ENCODE data around the gene SPEF1. TPM values are rescaled to one million over a fixed set of nuclear protein-coding genes. Genes with fewer than 3 reads are reported as not detected.
"Not testable (repeated sequence)": the region's sequence is repeated elsewhere in the genome, so short reads cannot be mapped to it uniquely, and the experiment has no call there.

SPEF1 gene
- total RNA-seq, 4 donors from 2014 or later: not detected

GRCh38 chr20:3797226-3797545 is 15.9 kb upstream of the SPEF1 start:
- peaks cover 0 to 68% (median 30%) of the 10 kb centered on the region in 3 donors for H3K4me1 ChIP-seq
- no peak for ATAC-seq

DNA sequence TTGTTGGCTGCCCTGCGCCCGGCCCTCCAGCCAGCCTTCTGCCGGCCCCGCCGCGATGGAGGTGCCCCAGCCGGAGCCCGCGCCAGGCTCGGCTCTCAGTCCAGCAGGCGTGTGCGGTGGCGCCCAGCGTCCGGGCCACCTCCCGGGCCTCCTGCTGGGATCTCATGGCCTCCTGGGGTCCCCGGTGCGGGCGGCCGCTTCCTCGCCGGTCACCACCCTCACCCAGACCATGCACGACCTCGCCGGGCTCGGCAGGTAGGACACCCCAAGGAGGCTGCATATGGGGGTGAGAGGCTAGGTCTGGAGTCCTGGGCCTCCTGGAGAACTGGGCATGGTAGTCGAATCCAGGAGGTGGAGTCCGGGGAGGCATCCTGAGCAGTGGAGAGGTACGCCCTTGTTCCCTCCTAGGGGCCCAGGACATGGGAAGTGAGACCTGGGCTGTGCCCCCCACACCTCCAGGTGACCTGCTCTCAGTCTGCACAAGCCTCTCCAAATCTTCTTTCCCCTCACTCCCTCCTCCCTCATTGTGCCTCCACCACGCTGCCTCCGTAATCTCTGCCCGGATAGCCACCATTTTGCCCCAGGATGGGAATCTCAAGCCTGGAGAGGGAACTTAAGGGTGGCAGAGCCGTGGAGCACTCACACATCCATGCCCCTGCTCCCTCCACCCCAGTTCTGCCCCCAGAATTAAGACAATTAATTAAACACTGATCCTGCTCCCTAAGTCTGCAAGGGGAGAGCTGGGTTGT is 15.4 kb upstream of the SPEF1 start:
- Histone ChIP-seq H3K27ac (peak overlapping the region; percentile 92 to 99 (median 96)), H3K9me3 (no peaks in the 10 kb centered on the region), H3K36me3 (peaks cover 0 to 40% of the 10 kb centered on the region in 2 donors), H3K4me1 (peaks cover 0 to 63% (median 30%) of the 10 kb centered on the region in 3 donors), H3K4me3 (peak overlapping the region; percentile 80 to 93), H3K27me3 (no peaks in the 10 kb centered on the region)
- ATAC-seq: no peak
- 19% methylated on average over 4 of the region's 33 CpGs; no CpG with 5 or more reads in 1 of the 2 donors for WGBS, 2 donors (ENCODE audit: low coverage in 1 of 2)
- TF ChIP-seq EP300 (IDR thresholded peaks at IDR 0.05): no peak
- no peak for TF ChIP-seq POLR2A (IDR thresholded peaks at IDR 0.05)
- no peak for TF ChIP-seq POLR2AphosphoS5 (IDR thresholded peaks at IDR 0.05)
- TF ChIP-seq CTCF (IDR thresholded peaks at IDR 0.05): no peak

More at GRCh38 chr20:3797226-3797545, 15.9 kb upstream of the SPEF1 start:
- H3K9me3 ChIP-seq: no peaks in the 10 kb centered on the region
- H3K36me3 ChIP-seq: peaks cover 0 to 45% of the 10 kb centered on the region in 2 donors
- TF ChIP-seq POLR2AphosphoS5 (IDR thresholded peaks at IDR 0.05) (no peak), POLR2A (IDR thresholded peaks at IDR 0.05) (no peak), CTCF (IDR thresholded peaks at IDR 0.05) (no peak)
- H3K27me3 ChIP-seq: no peaks in the 10 kb centered on the region
- 59% methylated on average over 2 of the region's 5 CpGs; no CpG with 5 or more reads in 1 of the 2 donors for WGBS, 2 donors (ENCODE audit: low coverage in 1 of 2)
- peak overlapping the region in 3 of 4 donors; percentile 96 to 99 (median 97) for H3K27ac ChIP-seq
- peak overlapping the region; percentile 80 to 93 for H3K4me3 ChIP-seq

- no peaks in the 10 kb centered on the region for H3K9me3 ChIP-seq
- TF ChIP-seq CTCF (IDR thresholded peaks at IDR 0.05): peak in 3 of 4 experiments; percentile 48 to 79 (median 75)
- TF ChIP-seq EP300 (IDR thresholded peaks at IDR 0.05): no peak
- TF ChIP-seq POLR2A (IDR thresholded peaks at IDR 0.05): peak; percentile 54 to 55
- peak; percentile 72 for TF ChIP-seq POLR2AphosphoS5 (IDR thresholded peaks at IDR 0.05)
- ATAC-seq: peak; percentile 96
- no peaks in the 10 kb centered on the region for H3K27me3 ChIP-seq
- peak within 1 kb of the TSS; percentile 92 to 99 (median 96) for H3K27ac ChIP-seq
- peaks cover 0 to 61% (median 30%) of the 10 kb centered on the region in 3 donors for H3K4me1 ChIP-seq
- peak within 1 kb of the TSS; percentile 80 to 93 for H3K4me3 ChIP-seq
- peaks cover 0 to 31% of the 10 kb centered on the region in 2 donors for H3K36me3 ChIP-seq
- WGBS, 2 donors (ENCODE audit: low coverage in 1 of 2): 1% methylated on average over 13 of the region's 69 CpGs; no CpG with 5 or more reads in 1 of the 2 donors
These were observed 14.5 kb upstream of the SPEF1 start, which contains the start of gene CDC25B for GRCh38 chr20:3795511-3796468. CDC25B (plus strand) TSS chr20:3796310; CDS start chr20:3796532, 222 bp downstream.

DNA sequence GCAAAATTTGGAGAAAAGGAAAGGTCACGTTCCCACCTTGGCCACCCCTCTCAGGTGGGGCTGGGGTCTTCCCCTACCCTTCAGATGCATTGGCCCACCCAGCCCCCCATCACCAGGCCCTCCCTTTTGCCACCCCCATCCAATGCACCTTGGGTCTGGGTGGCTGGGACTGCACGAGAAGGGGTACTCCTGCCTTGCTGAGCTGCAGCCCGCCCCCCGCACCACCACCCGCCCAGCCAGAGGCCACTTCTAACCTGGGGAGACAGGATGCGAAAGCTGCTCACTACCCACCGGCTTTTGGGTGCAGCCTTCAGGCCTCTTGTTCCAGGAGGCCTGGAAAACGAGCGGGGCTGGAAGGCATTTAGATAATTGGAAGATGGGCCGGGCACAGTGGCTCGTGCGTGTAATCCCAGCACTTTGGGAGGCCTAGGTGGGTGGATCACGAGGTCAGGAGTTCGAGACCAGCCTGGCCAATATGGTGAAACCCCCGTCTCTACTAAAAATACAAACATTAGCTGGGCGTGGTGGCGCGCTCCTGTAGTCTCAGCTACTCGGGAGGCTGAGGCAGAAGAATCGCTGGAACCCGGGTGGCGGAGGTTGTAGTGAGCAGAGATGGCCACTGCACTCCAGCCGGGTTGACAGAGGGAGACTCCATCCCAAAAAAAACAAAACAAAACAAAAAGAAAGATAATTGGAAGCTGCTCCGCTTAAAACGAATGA is 13.6 kb upstream of the SPEF1 start:
- peak overlapping the region; percentile 92 to 99 (median 96) for H3K27ac ChIP-seq
- no peaks in the 10 kb centered on the region for H3K27me3 ChIP-seq
- H3K36me3 ChIP-seq: peaks cover 0 to 22% of the 10 kb centered on the region in 2 donors
- peaks cover 0 to 52% (median 30%) of the 10 kb centered on the region in 3 donors for H3K4me1 ChIP-seq
- 75 to 80% methylated on average over 1 to 10 of the region's 25 CpGs for WGBS, 2 donors (ENCODE audit: low coverage in 1 of 2)
- TF ChIP-seq CTCF (IDR thresholded peaks at IDR 0.05): no peak
- TF ChIP-seq POLR2A (IDR thresholded peaks at IDR 0.05): no peak
- TF ChIP-seq EP300 (IDR thresholded peaks at IDR 0.05): no peak
- TF ChIP-seq POLR2AphosphoS5 (IDR thresholded peaks at IDR 0.05): no peak
- peak overlapping the region in 1 of 2 donors; percentile 80 for H3K4me3 ChIP-seq
- no peaks in the 10 kb centered on the region for H3K9me3 ChIP-seq
- ATAC-seq: no peak

- H3K36me3 ChIP-seq: peaks cover 0 to 16% of the 10 kb centered on the region in 2 donors
- ATAC-seq, H3K4me3 ChIP-seq, H3K9me3 ChIP-seq, H3K27me3 ChIP-seq: not testable (repeated sequence)
- peak overlapping the region in 2 of 4 donors; percentile 96 to 99 for H3K27ac ChIP-seq
- WGBS, 2 donors (ENCODE audit: low coverage in 1 of 2): 100% methylated on average over 1 of the region's 3 CpGs; no CpG with 5 or more reads in 1 of the 2 donors
- H3K4me1 ChIP-seq: peaks cover 0 to 46% (median 25%) of the 10 kb centered on the region in 3 donors
These were observed 12.9 kb upstream of the SPEF1 start for GRCh38 chr20:3794168-3794567.

GRCh38 chr20:3789201-3789600 is 8.0 kb upstream of the SPEF1 start:
- not testable (repeated sequence) for H3K4me3 ChIP-seq

More at GRCh38 chr20:3789201-3789600, 8.0 kb upstream of the SPEF1 start:
- Histone ChIP-seq H3K27ac (peak overlapping the region in 1 of 4 donors; percentile 22), H3K4me1 (peaks cover 2 to 38% (median 20%) of the 10 kb centered on the region in 3 donors)
- WGBS, 2 donors (ENCODE audit: low coverage in 1 of 2): 85 to 90% methylated on average over 4 of the region's 4 CpGs
- not testable (repeated sequence) for H3K27me3 ChIP-seq, H3K36me3 ChIP-seq, H3K9me3 ChIP-seq, ATAC-seq
